Measurements from ENCODE around the gene ACAP3.

The ACAP3 gene

GRCh38 chr1:1286313-1287261 lies 21.1 kb downstream of the ACAP3 start:
- in situ Hi-C loops (cut with MboI; ENCODE audit: low sequenced_read_pairs): no loop called here

GRCh38 chr1:1285611-1286311 lies 22.0 kb downstream of the ACAP3 start:
- in situ Hi-C loops (cut with MboI; ENCODE audit: low sequenced_read_pairs): no loop called here

DNA sequence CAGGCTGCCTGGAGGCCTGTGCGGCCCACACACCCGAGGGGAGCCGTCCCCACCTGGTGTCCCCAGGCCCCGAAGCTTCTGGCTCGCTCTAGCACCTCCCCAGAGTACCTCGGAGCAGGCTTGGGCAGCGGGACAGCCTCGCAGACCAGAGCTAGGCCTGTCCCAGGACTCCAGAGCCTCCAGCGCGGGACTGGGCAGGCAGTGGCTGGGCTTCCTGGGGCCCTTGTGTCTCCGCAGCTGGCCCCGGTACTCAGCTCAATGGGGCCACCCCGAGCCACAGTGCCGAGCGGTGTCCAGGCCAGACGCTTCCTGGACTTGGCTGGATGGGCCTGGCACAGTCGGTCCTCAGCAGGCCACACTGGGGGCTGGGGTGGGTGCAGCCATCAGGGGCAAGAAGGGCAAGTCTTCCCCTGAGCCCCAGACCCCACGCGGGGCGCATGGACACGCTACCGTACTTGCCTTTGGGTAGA lies 22.6 kb downstream of the ACAP3 start:
- in situ Hi-C loops (cut with MboI; ENCODE audit: low sequenced_read_pairs): no loop called here

DNA sequence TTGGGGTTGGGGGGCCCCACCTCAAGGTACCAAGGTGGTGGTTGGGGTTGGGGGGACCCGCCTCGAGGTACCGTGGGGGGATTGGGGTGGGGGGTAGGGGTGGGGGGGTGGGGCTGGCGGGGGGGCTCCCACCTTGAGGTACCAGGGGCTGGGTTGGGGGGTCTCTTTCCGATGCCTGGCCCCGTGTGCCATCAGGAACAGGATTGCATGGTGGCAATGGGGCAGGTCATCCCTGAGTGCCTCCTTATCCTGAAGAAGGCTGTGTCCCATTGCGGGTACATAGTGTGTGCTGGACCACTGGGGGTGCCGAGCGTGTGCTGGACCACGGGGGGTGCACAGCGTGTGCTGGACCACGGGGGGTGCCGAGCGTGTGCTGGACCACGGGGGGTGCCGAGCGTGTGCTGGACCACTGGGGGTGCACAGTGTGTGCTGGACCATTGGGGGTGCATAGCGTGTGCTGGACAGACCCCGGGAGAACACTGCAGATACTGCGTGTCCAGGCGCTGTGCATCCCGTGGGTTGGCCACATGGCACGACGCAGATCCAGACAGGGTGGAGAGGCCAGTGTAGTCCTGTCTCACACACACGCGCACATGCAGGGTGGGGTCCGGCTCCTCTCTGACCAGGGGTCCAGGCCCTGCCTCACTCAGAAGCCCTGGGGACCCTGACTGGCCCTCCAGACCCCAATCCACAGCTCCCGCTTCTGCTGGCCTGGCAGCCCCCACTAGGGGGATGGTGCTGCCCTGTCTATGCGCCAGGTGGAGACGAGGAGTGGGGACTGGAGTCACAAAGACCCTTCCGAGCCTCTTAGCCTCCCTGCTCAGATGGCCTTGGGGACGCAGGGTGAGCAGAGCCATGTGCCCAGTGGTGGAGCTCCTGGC lies 23.3 kb downstream of the ACAP3 start:
- in situ Hi-C loops (cut with MboI; ENCODE audit: low sequenced_read_pairs): no loop called here

DNA sequence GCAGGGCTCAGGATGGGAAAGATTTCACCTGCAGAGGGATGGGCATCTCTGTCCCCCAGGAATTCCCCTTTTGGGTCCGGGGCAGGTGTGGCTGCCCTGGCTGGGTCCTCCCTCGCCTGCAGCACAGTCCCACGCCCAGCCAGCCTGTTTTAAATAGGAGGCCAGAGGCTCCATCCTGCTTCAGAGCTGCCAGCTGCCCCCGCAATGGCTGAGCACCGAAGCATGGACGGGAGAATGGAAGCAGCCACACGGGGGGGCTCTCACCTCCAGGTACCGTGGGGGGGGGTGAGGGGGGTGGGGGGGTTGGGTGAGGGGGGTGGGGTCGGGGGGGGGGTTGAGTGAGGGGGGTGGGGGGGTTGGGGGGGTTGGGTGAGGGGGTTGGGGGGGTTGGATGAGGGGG lies 23.9 kb downstream of the ACAP3 start:
- in situ Hi-C loops (cut with MboI; ENCODE audit: low sequenced_read_pairs): no loop called here

GRCh38 chr1:1282998-1283397 lies 24.7 kb downstream of the ACAP3 start:
- in situ Hi-C loops (cut with MboI; ENCODE audit: low sequenced_read_pairs): no loop called here

DNA sequence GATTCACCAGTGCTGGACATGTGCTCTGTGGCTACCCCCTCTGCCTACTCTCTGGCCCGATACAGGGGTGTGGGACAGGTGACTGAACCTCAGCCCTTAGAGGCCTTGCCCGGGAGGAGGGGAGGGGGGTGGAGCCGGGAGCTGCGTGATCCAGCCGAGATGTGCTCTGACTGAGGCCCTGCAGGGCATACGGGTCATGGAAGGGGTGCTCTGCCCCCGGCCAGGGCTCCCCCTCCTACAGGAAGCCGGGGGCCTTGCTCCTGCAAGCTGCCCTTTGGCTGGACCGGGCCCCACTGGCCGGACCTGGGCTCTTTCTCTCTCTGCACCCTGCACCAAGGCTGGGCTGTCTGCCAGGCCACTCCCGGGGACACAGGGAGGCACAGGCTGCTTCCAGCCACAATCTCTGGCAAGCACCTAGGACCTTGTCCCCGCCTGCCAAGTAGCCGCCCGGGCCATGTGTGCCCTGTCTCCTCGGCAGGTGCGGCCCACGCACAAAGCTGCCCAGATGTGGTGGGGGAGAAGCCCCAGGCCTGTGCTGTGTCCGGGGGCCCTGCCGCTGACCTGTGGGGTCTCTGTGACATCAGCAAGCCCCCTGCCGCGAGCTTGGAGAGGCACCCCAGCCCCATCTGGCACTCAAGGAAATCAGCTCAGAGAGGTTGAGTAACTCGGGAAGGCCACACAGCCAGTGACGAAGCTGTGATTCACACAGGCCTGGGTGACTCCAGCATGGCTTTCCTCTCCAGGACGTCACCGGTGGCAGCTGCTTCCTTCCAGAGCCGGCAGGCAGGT lies 26.0 kb downstream of the ACAP3 start:
- in situ Hi-C loops (cut with MboI; ENCODE audit: low sequenced_read_pairs): no loop called here

DNA sequence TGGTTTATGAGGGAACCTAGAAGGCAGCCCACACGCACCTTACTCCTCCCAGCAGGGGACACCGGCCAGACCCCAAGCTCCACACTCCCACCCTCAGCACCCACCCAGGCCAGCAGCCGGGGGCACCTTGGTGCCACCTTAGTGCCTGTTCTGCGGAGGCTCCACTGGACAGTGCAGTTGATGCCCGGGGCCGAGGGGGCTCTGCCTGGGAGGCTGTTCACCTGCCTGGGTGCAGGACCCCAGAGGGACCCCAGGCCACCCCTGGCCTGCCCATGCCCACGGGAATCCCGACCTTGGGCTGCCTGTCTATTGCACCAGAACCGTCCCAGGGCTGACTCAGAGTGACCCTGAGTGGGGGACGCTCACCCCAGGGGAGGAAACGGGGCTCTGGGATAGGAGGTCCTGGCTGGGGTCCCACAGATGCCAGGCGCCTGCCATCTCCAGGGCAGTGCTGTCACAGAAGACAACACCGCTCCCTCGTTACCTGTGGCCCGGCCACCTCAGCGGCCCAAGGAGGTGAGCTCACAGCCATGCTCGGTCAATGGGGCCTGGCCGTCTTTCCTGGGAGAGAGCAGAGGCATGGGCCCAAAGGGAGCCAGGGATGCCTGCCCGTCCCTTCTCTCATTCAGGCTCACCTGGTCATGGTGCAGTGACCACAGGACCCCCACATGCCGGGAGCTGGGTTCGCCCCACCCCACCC lies 26.8 kb downstream of the ACAP3 start:
- in situ Hi-C loops (cut with MboI; ENCODE audit: low sequenced_read_pairs): no loop called here

DNA sequence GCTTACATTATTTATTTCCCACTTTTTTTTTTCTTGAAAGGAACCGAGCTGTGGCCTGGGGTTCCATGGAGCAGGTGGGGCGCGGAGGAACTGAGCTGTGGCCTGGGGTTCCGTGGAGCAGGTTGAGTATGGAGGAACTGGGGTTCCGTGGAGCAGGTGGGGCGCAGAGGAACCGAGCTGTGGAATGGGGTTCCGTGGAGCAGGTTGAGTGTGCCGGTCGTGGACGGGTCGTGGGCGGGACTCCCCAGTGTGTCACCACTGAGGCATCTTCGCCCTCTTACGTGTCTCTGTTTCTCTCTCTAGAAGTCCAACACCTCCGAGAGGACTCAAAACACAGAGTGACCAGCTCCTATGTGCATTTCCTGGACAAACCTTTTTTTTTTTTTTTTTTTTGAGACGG lies 28.7 kb downstream of the ACAP3 start:
- in situ Hi-C loops (cut with MboI; ENCODE audit: low sequenced_read_pairs): no loop called here

DNA sequence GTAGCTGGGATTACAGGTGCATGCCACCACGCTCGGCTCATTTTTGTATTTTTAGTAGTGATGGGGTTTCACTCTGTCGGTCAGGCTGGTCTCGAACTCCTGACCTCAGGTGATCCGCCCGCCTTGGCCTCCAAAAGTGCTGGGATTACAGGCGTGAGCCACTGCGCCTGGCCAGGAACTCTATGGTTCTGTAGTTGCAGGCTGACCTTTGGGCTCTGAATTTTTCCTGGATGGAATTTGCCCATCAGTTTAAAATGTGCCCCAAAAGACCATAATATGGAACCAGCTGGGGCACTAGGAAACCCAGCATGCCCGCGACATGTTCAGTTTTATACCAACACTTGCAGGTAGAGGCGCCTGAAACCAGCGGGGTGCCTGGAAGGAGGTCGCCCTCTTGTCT lies 29.1 kb downstream of the ACAP3 start:
- in situ Hi-C loops (cut with MboI; ENCODE audit: low sequenced_read_pairs): no loop called here

- in situ Hi-C loops (cut with MboI; ENCODE audit: low sequenced_read_pairs): no loop called here
Measured at GRCh38 chr1:1275836-1276235, 31.9 kb downstream of the ACAP3 start.

DNA sequence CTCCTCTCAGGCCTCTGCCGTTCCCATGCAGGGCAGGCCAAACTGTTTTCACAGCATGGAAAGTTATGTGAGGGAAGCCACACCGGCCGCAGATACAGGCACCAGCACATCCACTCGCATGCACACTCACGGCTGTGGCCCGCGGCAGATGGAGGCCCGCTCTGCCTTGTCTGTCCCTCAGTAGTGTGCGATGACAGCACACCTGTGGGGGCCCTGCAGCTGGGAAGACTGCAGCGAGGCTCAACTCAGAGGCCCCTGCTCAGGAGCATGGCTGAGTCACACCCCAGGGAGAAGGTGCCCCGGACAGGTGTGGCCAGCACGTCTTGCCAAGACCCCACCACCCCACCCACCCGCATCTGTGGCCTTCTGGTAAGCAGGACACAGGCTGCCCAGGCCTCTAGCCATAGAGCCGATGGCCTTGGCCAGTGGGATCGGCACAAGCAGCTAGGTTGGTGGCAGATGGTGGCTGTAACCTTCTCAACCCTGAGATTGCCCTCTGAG lies 32.7 kb downstream of the ACAP3 start:
- in situ Hi-C loops (cut with MboI; ENCODE audit: low sequenced_read_pairs): no loop called here

GRCh38 chr1:1274299-1274930 lies 33.3 kb downstream of the ACAP3 start:
- in situ Hi-C loops (cut with MboI; ENCODE audit: low sequenced_read_pairs): no loop called here

DNA sequence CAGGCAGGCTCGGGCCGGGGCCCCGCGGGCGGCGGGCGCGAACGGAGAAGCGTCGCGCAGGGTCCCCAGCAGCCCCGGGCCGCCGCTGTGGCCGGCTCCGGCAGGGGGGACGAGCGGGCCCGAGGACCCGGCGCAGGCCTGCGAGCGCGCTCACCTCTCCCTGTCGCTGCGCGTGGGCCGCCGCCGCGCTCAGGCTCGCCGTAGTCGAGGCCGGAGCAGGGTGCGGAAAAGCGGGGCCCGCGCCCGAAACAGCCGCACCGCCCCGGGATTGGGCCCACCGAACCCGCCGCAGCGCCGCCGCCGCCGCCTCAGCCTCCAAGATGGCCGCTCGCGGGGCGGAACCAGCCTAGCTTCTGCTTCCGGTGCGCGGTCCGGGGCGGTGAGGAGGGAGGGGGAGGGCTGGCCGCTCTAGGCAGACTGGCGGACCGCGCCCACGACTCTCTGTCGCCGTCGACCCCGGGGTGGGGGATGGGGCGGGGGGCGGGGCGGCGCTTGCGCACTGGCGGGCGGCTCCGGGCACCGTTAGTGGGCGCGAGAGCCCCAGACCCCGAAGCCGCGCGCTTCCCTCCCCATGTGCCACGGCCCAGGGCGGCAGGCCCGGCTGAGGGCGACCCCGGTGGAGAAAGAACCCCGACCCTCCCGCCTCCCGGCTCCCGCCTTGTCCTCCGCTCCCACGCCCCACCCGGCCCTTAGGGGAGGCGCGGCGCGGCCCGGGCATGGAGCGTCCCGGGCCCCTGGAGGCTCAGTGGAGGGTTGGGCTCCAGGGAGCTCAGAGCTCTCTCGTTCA lies 34.0 kb downstream of the ACAP3 start, which contains the start of gene UBE2J2:
TSS of gene UBE2J2 (minus strand) at position 343 of the 787 bp plus-strand sequence. CDS start 5,862 bp downstream, outside the sequence.
- in situ Hi-C loops (cut with MboI; ENCODE audit: low sequenced_read_pairs): no loop called here

DNA sequence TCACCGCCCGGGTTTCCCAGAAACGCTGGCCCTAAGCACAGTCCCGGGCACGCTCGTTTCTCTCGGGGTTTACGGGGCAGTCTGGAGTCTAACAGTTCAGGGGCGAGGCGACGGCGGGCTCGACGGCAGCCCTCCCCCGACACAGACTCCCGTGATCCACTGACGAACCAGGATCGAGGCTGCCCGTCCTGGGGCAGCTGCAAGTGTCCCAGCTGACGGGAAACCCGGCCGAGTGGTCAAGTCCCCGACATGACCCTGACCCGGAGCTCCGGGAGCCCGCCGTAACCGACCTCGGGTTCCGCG lies 34.6 kb downstream of the ACAP3 start:
- in situ Hi-C loops (cut with MboI; ENCODE audit: low sequenced_read_pairs): no loop called here

DNA sequence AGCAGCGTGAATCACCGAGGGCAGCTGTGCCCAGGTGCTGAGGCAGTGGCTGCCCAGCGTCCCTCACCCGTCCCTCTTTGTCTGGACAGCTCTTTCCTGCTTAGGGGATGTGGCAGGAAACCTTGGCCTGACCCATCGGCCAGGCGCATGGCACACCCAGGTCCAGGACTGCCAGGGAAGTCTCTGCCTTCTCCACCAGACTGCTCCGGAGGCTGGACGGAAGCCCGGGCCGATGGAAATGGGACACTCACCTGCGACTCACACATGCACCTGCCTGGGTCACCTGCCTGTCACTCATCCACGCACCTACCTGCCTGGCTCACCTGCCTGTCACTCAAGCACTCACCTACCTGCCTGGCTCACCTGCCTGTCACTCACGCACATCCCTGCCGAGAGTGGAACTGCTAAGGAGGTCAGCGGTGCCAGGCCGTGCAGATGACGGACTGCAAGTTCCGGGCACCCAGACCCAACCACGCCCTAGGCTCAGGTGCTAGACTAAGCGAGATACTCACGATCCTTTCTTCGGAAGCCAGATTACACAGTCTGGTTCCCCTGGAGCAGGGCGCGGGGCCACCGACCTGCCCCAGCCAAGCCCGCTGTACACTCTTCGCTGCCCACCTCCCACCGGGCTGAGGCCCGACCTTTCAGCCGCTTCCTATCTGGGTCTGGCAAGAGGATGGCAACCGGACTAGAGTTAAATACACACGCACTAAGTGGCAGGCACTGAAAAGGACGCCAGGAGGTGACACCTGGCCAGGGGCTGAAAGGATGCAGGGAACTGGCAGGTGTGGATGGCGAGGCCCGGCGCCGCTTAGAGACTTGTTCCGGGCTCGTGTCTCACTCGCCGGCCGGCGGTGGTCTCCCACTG lies 35.2 kb downstream of the ACAP3 start:
- in situ Hi-C loops (cut with MboI; ENCODE audit: low sequenced_read_pairs): no loop called here

DNA sequence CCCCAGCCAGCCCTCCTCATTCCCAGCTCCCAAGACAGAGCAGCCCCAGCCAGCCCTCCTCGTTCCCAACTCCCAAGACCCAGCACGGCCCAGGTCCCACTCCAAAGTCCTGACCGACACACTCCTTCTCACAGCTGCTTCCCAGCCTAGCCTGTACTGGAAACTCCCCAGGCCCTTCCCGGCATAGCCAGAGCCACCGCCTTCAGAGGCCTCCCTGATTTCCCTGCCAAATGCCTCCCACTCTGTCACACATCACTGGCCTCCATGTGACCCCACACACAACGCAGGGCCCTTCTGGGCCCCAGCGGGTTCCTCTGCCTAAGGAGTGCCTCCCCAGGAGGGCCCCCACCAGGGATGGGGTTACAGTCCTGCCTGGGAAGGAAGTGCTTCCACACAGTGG lies 36.9 kb downstream of the ACAP3 start:
- in situ Hi-C loops (cut with MboI; ENCODE audit: low sequenced_read_pairs): no loop called here
